HG03095 (cell line): Measurements from ENCODE around the gene NKX3-2.
"Not testable (repeated sequence)": the region's sequence is repeated elsewhere in the genome, so short reads cannot be mapped to it uniquely, and the experiment has no call there.

Source experiments
- ATAC-seq: cut with Tn5 transposase; IDR thresholded peaks from one replicate; pipeline ENCODE4 v1.9.1; 2021; ENCODE audit warnings: moderate library complexity; ENCODE audit not compliant: unreplicated experiment

NKX3-2 gene

GRCh38 chr4:13543839-13544605, at the start of gene NKX3-2:
Gene NKX3-2 (minus strand): TSS chr4:13544508. CDS start chr4:13544414, 94 bp downstream.
- no peak for ATAC-seq

GRCh38 chr4:13592220-13592619, 47.9 kb upstream of the NKX3-2 start:
- no peak for ATAC-seq

- no peak for ATAC-seq
Measured at GRCh38 chr4:13590766-13591165, 46.5 kb upstream of the NKX3-2 start.

- ATAC-seq, result no peak
Measured at GRCh38 chr4:13588954-13589353, 44.6 kb upstream of the NKX3-2 start.

GRCh38 chr4:13584481-13584880, 40.2 kb upstream of the NKX3-2 start:
- no peak for ATAC-seq

- ATAC-seq, result no peak
Measured at GRCh38 chr4:13580036-13580435, 35.7 kb upstream of the NKX3-2 start.

GRCh38 chr4:13577660-13578059, 33.4 kb upstream of the NKX3-2 start:
- no peak for ATAC-seq

- no peak for ATAC-seq
Measured at GRCh38 chr4:13570916-13571315, 26.6 kb upstream of the NKX3-2 start.

GRCh38 chr4:13567125-13567524, 22.8 kb upstream of the NKX3-2 start:
- ATAC-seq, result no peak

GRCh38 chr4:13562876-13563275, 18.6 kb upstream of the NKX3-2 start:
- no peak for ATAC-seq

- no peak for ATAC-seq
Measured at GRCh38 chr4:13561673-13562072, 17.4 kb upstream of the NKX3-2 start.

GRCh38 chr4:13560111-13560510, 15.8 kb upstream of the NKX3-2 start:
- ATAC-seq, result not testable (repeated sequence)

GRCh38 chr4:13559413-13559812, 15.1 kb upstream of the NKX3-2 start:
- no peak for ATAC-seq

- no peak for ATAC-seq
Measured at GRCh38 chr4:13558881-13559280, 14.6 kb upstream of the NKX3-2 start.

- no peak for ATAC-seq
Measured at GRCh38 chr4:13555325-13555724, 11.0 kb upstream of the NKX3-2 start.

GRCh38 chr4:13553081-13553480, 8.8 kb upstream of the NKX3-2 start:
- no peak for ATAC-seq

GRCh38 chr4:13548984-13549546, 4.8 kb upstream of the NKX3-2 start:
- peak; percentile 72 for ATAC-seq

- ATAC-seq, result no peak
Measured at GRCh38 chr4:13548059-13548983, 4.0 kb upstream of the NKX3-2 start.

GRCh38 chr4:13547485-13548041, 3.3 kb upstream of the NKX3-2 start:
- no peak for ATAC-seq

GRCh38 chr4:13546941-13547484, 2.7 kb upstream of the NKX3-2 start:
- no peak for ATAC-seq
